ENCODE measurements around the gene ENTHD1.

Gene ENTHD1

GRCh38 chr22:39718206-39718605 lies 175.4 kb downstream of the ENTHD1 start:
- Histone ChIP-seq H3K36me3 (ENCODE audit: control insufficient read depth in 2 of 2, insufficient read depth in 1 of 2, low read length in 2 of 2) (no peaks in the 10 kb centered on the region), H3K4me1 (ENCODE audit: control insufficient read depth, insufficient read depth, low read length) (no peaks in the 10 kb centered on the region), H3K4me3 (ENCODE audit: low read depth, low read length) (no peak overlapping the region), H3K9me3 (ENCODE audit: control insufficient read depth, insufficient read depth, low read depth, low read length) (no peaks in the 10 kb centered on the region), H3K27ac (ENCODE audit: extremely low read depth, low read depth, low read length) (no peak overlapping the region)
- ChIA-PET CTCF (no interaction called here), POLR2A (no interaction called here)
- TF ChIP-seq BCL11A (tag by site-specific recombination; IDR thresholded peaks at IDR 0.05; ENCODE audit: low read depth) (no peak), ZNF596 (tag by site-specific recombination; IDR thresholded peaks at IDR 0.05) (no peak), ZNF548 (tag by site-specific recombination; IDR thresholded peaks at IDR 0.05) (no peak), ZNF146 (tag by site-specific recombination; IDR thresholded peaks at IDR 0.05) (no peak), KLF9 (tag by site-specific recombination; IDR thresholded peaks at IDR 0.05; ENCODE audit: low read depth) (no peak), ZBTB26 (tag by site-specific recombination; optimal IDR thresholded peaks at IDR 0.05) (no peak), ZNF610 (tag by site-specific recombination; IDR thresholded peaks at IDR 0.05; ENCODE audit: borderline replicate concordance) (no peak), ZNF549 (tag by site-specific recombination; IDR thresholded peaks at IDR 0.05) (no peak), ZNF843 (tag by site-specific recombination; IDR thresholded peaks at IDR 0.05) (no peak), ZNF585B (tag by site-specific recombination; IDR thresholded peaks at IDR 0.05) (no peak), ZNF391 (tag by site-specific recombination; IDR thresholded peaks at IDR 0.05; ENCODE audit: borderline replicate concordance, low read depth) (no peak), ZNF423 (tag by site-specific recombination; IDR thresholded peaks at IDR 0.05) (no peak)

- no peak overlapping the region for H3K4me3 ChIP-seq (ENCODE audit: low read depth, low read length)
- no peaks in the 10 kb centered on the region for H3K9me3 ChIP-seq (ENCODE audit: control insufficient read depth, insufficient read depth, low read depth, low read length)
- POLR2A ChIA-PET, result no interaction called here
- H3K27ac ChIP-seq (ENCODE audit: extremely low read depth, low read depth, low read length), result no peak overlapping the region
- H3K4me1 ChIP-seq (ENCODE audit: control insufficient read depth, insufficient read depth, low read length), result no peaks in the 10 kb centered on the region
- no peaks in the 10 kb centered on the region for H3K36me3 ChIP-seq (ENCODE audit: control insufficient read depth in 2 of 2, insufficient read depth in 1 of 2, low read length in 2 of 2)
- CTCF ChIA-PET, result interaction anchor here (0.5 to 1.2 kb wide), 3 partner anchors 32 to 168 kb away, joined by 3 to 4 read pairs (median 3); no protein-coding TSS in a partner anchor
- no peak for TF ChIP-seq ATF2 (tag by site-specific recombination; IDR thresholded peaks at IDR 0.05; ENCODE audit: low read depth)
- TF ChIP-seq ZNF621 (tag by site-specific recombination; IDR thresholded peaks at IDR 0.05), result no peak
- TF ChIP-seq HIC1 (tag by site-specific recombination; IDR thresholded peaks at IDR 0.05), result no peak
- TF ChIP-seq ZBTB7A (tag by site-specific recombination; IDR thresholded peaks at IDR 0.05; ENCODE audit: low read depth), result no peak
- TF ChIP-seq ZNF140 (tag by site-specific recombination; IDR thresholded peaks at IDR 0.05), result no peak
- no peak for TF ChIP-seq ZSCAN4 (tag by site-specific recombination; IDR thresholded peaks at IDR 0.05)
- no peak for TF ChIP-seq ZNF37A (tag by site-specific recombination; IDR thresholded peaks at IDR 0.05)
- no peak for TF ChIP-seq ZNF19 (tag by site-specific recombination; IDR thresholded peaks at IDR 0.05; ENCODE audit: low read depth)
- TF ChIP-seq REST (tag by site-specific recombination; IDR thresholded peaks at IDR 0.05), result no peak
- no peak for TF ChIP-seq HOXC10 (CRISPR knock-in tag; IDR thresholded peaks at IDR 0.05)
- no peak for TF ChIP-seq ZNF571 (tag by site-specific recombination; IDR thresholded peaks at IDR 0.05)
- TF ChIP-seq ZNF280D (tag by site-specific recombination; IDR thresholded peaks at IDR 0.05), result no peak
These were observed 176.5 kb downstream of the ENTHD1 start for GRCh38 chr22:39717099-39717498.
